Measurements from ENCODE around the gene TH.

Gene TH

GRCh38 chr11:2169626-2170570 lies 1.7 kb downstream of the TH start:
- H3K4me3 ChIP-seq (ENCODE audit: control insufficient read depth, low read depth, low read length): no peak overlapping the region
- TF ChIP-seq CTCF (conservative IDR thresholded peaks at IDR 0.05; ENCODE audit: control insufficient read depth, insufficient read depth, low read depth, low read length): no peak
- DNase-seq (ENCODE audit: low read depth): no peak

- H3K4me3 ChIP-seq (ENCODE audit: control insufficient read depth, low read depth, low read length): no peak overlapping the region
- no peak for TF ChIP-seq CTCF (conservative IDR thresholded peaks at IDR 0.05; ENCODE audit: control insufficient read depth, insufficient read depth, low read depth, low read length)
- no peak for DNase-seq (ENCODE audit: low read depth)
These were observed 2.6 kb downstream of the TH start for GRCh38 chr11:2169005-2169378.

- no peak for TF ChIP-seq CTCF (conservative IDR thresholded peaks at IDR 0.05; ENCODE audit: control insufficient read depth, insufficient read depth, low read depth, low read length)
- no peak for DNase-seq (ENCODE audit: low read depth)
- H3K4me3 ChIP-seq (ENCODE audit: control insufficient read depth, low read depth, low read length): no peak overlapping the region
These were observed 3.2 kb downstream of the TH start for GRCh38 chr11:2168286-2169004.

- H3K4me3 ChIP-seq (ENCODE audit: control insufficient read depth, low read depth, low read length): no peak overlapping the region
- no peak for TF ChIP-seq CTCF (conservative IDR thresholded peaks at IDR 0.05; ENCODE audit: control insufficient read depth, insufficient read depth, low read depth, low read length)
- DNase-seq (ENCODE audit: low read depth): no peak
These were observed 4.2 kb downstream of the TH start for GRCh38 chr11:2167141-2168045.

- no peak for DNase-seq (ENCODE audit: low read depth)
- no peak for TF ChIP-seq CTCF (conservative IDR thresholded peaks at IDR 0.05; ENCODE audit: control insufficient read depth, insufficient read depth, low read depth, low read length)
- H3K4me3 ChIP-seq (ENCODE audit: control insufficient read depth, low read depth, low read length): no peak overlapping the region
These were observed 5.3 kb downstream of the TH start for GRCh38 chr11:2166091-2166851.

Measured in fibroblast of mammary gland (primary cell).